Ovary (tissue), 3 donors: ENCODE measurements around the gene NDUFA13.

Experiments used
- CTCF ChIP-seq, 3 donors: fragments of 450-650 bp in 2 of 3; fragments of 200-600 bp in 1 of 3; IDR thresholded peaks; one replicate each; pipeline versions ENCODE4 v1.5.1 to v1.8.0; 2016 to 2022; ENCODE audit warnings: antibody characterized with exemption in 3 of 3, mild to moderate bottlenecking in 1 of 3
- POLR2A ChIP-seq: fragments of 450-650 bp; IDR thresholded peaks from one replicate; pipeline ENCODE4 v1.6.1; 2017; ENCODE audit warnings: antibody characterized with exemption, mild to moderate bottlenecking, moderate library complexity
- donor health status: DM: no; HTN: no; CAD: no.

- TF ChIP-seq CTCF (IDR thresholded peaks at IDR 0.05): no peak
- TF ChIP-seq POLR2A: no peak
Measured at GRCh38 chr19:19508217-19508616, 7.8 kb upstream of the NDUFA13 start.
